HS-27A (cell line): ENCODE data around the gene UNC5B.

Source experiments
- DNase-seq: peaks from one replicate; pipeline ENCODE4 v3.0.0-alpha.2; 2012; ENCODE audit warnings: low read depth, missing footprints

Gene UNC5B

DNA sequence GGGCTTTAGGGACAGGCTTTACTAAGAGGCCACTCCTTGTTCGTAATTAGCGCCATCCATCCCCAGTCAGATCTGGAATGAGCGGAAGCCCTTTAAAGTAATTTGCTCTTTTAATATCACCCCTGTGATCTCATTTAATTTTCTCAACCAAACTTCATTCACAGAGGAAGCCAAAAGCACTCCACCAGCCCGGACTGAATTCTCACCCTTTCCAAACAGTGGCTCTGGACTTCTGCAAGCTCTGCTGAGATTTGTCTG lies 43.1 kb downstream of the UNC5B start:
- no peak for DNase-seq

GRCh38 chr10:71255808-71256660 lies 43.7 kb downstream of the UNC5B start:
- no peak for DNase-seq

DNA sequence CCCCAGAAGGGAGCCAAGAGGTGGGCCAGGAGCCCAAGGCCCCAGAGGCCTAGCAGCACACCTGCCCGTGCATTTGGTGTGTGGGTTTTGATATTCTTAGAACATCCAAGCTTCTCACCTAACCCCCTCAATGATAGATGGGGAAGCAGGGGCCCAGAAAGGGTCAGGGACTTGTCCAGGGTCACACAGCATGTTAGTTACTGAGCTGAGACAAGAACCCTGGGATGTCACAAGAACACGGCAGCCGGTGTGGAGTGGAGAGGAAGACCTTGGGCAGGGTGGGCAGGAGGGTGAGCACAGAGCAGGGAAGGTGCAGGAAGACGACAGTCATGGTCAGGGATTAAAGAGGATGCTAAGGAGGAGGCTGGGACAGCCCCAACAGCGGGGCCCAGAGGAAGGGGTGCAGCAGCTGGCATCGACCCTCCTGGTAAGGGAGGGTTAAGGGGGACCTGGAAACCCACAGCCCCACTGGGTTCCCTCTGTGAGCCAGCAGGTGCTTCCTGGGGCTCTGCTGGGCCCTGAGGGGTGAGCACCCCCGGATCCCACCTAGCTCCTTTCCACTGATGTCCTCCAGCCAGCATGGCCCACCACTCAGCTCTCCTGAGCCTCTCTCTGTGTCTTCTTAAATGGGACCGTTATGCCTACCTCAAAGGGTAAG lies 44.4 kb downstream of the UNC5B start:
- no peak for DNase-seq

- no peak for DNase-seq
These were observed 45.1 kb downstream of the UNC5B start for GRCh38 chr10:71257319-71257997.

- DNase-seq, result no peak
These were observed 45.7 kb downstream of the UNC5B start for GRCh38 chr10:71258046-71258445.

- no peak for DNase-seq
These were observed 46.2 kb downstream of the UNC5B start for GRCh38 chr10:71258446-71259145.

DNA sequence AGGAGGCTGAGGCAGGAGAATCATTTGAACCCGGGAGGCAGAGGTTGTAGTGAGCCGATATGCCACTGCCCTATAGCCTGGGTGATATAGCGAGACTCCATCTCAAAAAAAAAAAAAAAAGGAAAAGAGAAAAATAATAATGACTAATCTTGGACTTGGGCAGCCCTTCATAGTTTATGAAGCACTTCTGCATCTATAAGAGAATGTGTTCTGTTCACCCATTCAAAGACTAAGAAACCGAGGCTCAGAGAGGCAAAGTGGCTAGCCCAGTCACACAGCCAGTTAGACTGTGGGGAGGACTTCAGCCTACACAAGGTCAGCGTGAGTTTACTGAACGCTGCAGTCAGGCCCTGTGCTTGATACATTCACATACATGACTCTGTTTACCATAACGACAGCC lies 46.9 kb downstream of the UNC5B start:
- DNase-seq, result no peak

DNA sequence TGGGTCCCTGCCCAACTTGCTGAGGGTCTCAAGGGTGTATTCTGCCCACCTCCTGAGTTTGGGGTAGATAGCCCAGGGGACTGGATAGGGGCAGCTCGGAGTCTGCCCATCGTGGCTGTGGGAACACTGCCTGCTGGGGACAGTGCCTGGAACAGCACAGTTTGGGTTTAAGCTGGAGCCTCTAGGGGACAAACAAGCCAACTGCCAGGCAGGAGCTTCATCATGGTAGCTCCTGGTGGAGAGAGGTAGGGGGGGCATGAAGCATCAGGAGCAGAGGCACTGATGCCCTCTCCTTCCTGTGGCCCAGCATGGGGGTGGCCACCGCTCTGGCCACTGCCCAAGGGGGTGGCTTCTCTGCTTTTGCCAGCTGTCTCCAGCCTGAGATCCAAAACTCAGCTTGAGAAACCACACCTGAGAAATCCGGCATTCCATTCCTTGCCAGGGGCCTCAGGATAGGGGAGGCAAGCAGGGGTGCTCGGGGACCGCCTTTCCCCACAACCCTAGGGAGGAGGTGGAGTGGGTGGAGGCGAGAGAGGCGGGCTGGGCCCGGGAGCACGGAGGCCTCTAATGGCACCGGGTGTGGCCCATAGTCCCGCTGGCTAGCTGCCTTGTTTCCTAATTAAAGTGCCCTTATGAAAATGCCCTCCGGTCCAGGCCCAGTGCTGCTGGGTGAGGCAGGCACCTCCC lies 47.6 kb downstream of the UNC5B start:
- DNase-seq, result no peak

DNA sequence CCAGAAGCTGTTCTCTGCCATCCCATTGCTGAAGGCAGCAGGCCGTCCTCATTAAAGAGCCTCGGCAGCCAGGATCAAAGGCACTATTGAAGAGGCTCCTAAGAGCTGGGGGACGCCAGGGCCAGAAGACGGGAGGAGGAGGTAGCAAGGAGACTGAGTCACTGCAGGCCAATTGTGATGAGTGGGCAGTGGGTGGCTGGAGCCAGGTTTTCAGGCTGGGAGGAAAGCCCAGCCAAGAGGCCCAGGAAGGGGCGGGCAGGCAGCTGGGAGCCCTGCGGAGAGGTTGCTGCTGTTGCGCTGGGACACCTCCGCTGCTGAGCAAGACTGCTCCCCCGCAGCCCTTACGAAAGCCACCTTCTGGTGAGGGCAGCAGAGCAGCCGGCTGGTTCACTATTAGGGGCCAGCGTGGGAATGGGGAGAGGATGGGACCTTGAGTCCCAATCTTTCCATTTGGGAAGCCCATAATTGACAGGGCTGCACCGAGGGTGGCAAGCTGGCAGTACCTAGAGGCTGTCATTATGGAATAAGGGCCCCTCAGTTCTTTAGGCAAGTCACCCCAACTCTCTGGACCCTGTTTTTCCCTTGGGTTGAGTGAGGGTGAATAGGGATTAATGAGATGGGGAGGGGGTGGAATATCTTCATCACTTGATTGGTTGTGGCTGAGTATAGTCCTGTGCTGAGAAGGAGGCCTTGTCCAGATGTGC lies 48.4 kb downstream of the UNC5B start:
- no peak for DNase-seq

DNA sequence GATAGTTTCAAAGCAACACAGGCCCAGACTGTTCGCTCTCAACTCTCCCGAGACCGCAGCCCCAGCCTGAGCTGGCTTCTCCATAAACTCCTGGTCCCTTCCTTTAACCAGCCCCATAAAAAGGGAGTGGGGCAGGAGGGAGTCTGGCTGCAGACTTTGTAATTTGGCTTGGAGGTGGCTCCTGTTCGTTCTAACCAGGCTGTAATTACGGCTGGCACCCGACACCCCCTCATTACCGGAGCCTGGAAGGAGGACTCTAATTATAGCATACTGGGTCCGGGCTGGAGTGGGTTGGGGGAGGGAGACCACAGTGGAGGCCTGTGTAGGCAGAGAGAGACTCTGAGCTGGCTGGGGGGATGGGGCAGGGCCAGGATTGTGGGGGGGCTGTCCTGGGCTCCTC lies 49.7 kb downstream of the UNC5B start:
- no peak for DNase-seq

GRCh38 chr10:71262817-71263216 lies 50.4 kb downstream of the UNC5B start:
- no peak for DNase-seq

GRCh38 chr10:71263376-71263775 lies 51.0 kb downstream of the UNC5B start:
- no peak for DNase-seq

- DNase-seq, result no peak
These were observed 52.2 kb downstream of the UNC5B start for GRCh38 chr10:71264345-71265200.

DNA sequence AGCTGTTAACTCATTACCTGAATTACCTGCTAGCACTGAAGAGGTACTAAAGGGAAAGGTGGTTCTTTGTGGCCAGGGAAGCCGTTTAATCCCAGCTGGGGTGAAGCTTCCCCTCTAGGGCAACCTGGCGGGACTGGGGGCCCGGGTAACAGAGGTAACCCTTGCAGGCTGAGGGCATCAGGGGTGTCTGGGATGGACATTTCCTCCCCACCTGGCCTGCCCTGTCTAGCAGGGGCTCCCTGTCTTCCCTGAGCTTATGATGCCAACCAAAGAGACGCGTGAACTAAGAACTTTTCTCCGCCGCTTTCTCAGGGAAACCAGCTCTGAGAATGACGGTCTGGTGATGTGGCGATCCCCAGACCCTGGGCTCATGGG lies 52.8 kb downstream of the UNC5B start:
- no peak for DNase-seq

DNA sequence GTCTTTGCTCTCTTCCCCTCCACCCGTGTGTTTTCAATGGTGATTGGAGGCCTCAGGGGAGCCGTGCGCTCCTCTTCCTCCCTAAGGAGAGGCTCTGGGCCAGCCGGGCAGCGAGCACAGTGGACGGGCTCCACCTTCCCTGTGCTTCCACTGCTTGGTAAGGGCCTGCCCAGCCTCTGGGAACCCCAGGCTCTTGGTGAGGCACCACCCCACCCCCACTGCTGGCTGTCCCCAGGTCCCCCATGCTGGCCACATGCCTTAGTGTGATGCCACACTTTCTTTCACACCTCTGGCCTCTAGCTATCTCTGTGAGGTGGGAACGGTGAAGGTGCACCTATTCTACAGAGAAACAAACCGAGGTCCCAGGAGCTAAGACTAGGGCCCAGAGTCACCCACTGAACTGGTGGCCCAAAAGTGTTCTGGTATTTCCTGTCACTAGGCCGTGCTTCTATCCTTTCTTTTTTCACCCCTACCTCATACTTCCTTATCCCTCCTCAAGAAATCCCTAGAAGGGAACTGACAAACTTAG lies 53.3 kb downstream of the UNC5B start:
- no peak for DNase-seq

DNA sequence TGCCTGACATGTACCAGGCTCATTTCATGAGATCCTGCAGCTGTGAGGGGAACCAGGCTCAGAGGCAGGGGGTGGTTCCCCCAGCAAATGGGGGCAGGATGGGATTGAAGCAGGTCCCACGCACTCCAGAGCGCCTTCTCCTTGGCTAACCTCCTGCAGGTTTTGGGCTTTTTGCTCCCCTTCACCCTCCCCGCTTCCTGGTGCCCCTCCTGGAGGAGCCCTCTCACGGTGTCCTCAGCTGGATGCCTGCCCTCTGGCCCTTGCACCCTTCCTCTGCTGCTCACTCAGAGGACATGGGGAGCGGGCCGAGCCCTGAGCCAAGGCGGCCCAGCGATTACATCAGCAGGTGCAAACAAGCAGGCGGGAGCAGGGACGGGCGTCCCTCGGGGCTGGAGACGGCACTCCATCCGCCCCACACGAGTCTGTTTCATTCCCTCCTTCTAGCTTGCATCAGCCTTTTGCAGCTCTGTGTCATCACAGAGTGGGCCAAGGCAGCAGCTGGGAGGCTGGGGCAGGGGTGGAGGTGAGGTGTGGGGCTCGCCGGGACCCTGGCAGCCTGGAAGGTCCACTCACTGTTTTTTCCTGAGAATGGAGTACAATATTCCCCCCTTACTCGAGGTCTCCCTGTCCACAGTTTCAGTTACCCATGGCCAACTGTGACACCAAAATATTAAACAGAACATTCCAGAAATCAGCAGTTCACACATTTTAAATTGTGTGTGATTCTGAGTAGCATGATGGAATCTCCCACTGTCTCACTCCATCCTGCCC lies 54.0 kb downstream of the UNC5B start:
- no peak for DNase-seq

GRCh38 chr10:71266918-71267442 lies 54.6 kb downstream of the UNC5B start:
- DNase-seq, result no peak

DNA sequence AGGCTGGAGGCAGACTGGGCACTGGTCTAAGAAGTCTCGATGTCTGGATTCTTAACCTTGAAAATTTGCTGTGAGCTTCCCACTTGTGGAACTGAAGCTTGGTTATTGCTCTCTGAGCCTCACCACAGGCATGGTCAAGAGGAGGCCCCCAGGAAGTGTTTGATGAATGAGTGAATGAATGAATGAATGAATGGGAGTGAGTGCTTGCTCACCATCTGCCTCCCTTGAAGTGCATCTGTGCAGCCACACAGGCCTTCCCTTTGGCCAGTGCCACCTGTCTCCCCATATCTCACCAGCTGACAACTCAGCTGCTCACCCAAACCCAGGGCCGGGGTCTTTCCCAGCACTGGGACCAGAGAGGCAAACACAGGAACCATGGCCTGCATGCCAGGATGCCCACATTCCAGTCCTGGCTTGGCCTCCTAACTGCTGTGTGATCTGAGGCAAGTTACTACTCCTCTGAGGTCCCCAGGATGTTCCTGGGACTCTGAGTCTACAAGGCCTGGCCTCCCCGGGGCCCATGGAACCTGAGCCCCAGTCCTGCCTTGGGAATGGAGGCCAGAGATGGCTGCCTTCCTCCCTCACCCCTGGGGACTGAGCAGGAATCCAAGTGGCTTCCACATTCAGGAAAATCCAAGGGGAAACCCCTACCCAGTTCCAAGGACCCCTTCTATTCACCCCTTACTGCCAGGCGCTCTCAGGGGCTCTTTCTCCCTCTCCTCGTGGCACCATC lies 55.3 kb downstream of the UNC5B start:
- no peak for DNase-seq
